Trophoblast cell (in vitro differentiated cells and primary cell): Measurements from ENCODE around the gene SDK2.

ENCODE experiments used
- DNase-seq, 2 donors: peaks; one replicate each; pipeline ENCODE4 v3.0.0-alpha.2; 2016
- H2AFZ ChIP-seq: 2 replicates; pipeline ENCODE4 v1.6.1; 2013; ENCODE audit warnings: low read length, moderate library complexity, mild to moderate bottlenecking; ENCODE audit not compliant: insufficient read depth, poor library complexity
- H2AK5ac ChIP-seq: 2 replicates; pipeline ENCODE4 v1.6.1; 2013; ENCODE audit warnings: mild to moderate bottlenecking, low read length
- H2BK120ac ChIP-seq: 2 replicates; pipeline ENCODE4 v1.6.1; 2013; ENCODE audit warnings: low read length, mild to moderate bottlenecking, moderate library complexity; ENCODE audit not compliant: insufficient read depth, poor library complexity
- H2BK12ac ChIP-seq: 2 replicates; pipeline ENCODE4 v1.6.1; 2013; ENCODE audit warnings: mild to moderate bottlenecking, low read length, moderate library complexity
- H2BK5ac ChIP-seq: 2 replicates; pipeline ENCODE4 v1.6.1; 2013; ENCODE audit warnings: low read length, low read depth, moderate library complexity, mild to moderate bottlenecking; ENCODE audit not compliant: poor library complexity
- H3K14ac ChIP-seq: 2 replicates; pipeline ENCODE4 v1.6.1; 2013; ENCODE audit warnings: mild to moderate bottlenecking, low read length
- H3K18ac ChIP-seq: 2 replicates; pipeline ENCODE4 v1.6.1; 2013; ENCODE audit warnings: mild to moderate bottlenecking, low read length
- H3K23ac ChIP-seq: 2 replicates; pipeline ENCODE4 v1.6.1; 2013; ENCODE audit warnings: low read length
- H3K27ac ChIP-seq: 2 replicates; pipeline ENCODE4 v1.5.1; 2013; ENCODE audit warnings: low read depth, mild to moderate bottlenecking, inconsistent platforms, low read length, moderate library complexity
- H3K27me3 ChIP-seq: 2 replicates; pipeline ENCODE4 v1.6.1; 2013; ENCODE audit warnings: inconsistent platforms, mild to moderate bottlenecking, low read length, moderate library complexity; ENCODE audit not compliant: insufficient read depth
- H3K36me3 ChIP-seq, 2 experiments: 1 replicate in 1 of 2; 2 replicates in 1 of 2; pipeline ENCODE4 v1.6.1; 2013; ENCODE audit warnings: low read length in 2 of 2, mild to moderate bottlenecking in 2 of 2, moderate library complexity in 1 of 2; ENCODE audit not compliant: insufficient read depth in 2 of 2, control insufficient read depth in 1 of 2
- H3K4ac ChIP-seq: 2 replicates; pipeline ENCODE4 v1.6.1; 2013; ENCODE audit warnings: low read depth, mild to moderate bottlenecking, low read length, moderate library complexity
- H3K4me1 ChIP-seq, 2 experiments: 1 replicate in 1 of 2; 2 replicates in 1 of 2; pipeline ENCODE4 v1.6.1; 2013; ENCODE audit warnings: low read length in 2 of 2, mild to moderate bottlenecking in 2 of 2, moderate library complexity in 1 of 2; ENCODE audit not compliant: insufficient read depth in 2 of 2, control insufficient read depth in 1 of 2
- H3K4me2 ChIP-seq: 2 replicates; pipeline ENCODE4 v1.6.1; 2013; ENCODE audit warnings: inconsistent platforms, mild to moderate bottlenecking, low read length, moderate library complexity
- H3K4me3 ChIP-seq: 2 replicates; pipeline ENCODE4 v1.5.1; 2013; ENCODE audit warnings: mild to moderate bottlenecking, low read depth, low read length, inconsistent platforms
- H3K79me1 ChIP-seq: one replicate; pipeline ENCODE4 v1.6.1; 2013; ENCODE audit warnings: low read length
- H3K79me2 ChIP-seq: 2 replicates; pipeline ENCODE4 v1.6.1; 2013; ENCODE audit warnings: low read length, mild to moderate bottlenecking; ENCODE audit not compliant: control insufficient read depth, insufficient read depth, poor library complexity
- H3K9ac ChIP-seq: 2 replicates; pipeline ENCODE4 v1.6.1; 2013; ENCODE audit warnings: mild to moderate bottlenecking, low read length
- H3K9me3 ChIP-seq: 2 replicates; pipeline ENCODE4 v1.6.1; 2013; ENCODE audit warnings: low read depth, mild to moderate bottlenecking, control low read depth, inconsistent platforms, low read length; ENCODE audit not compliant: insufficient read depth
- H4K12ac ChIP-seq: 2 replicates; pipeline ENCODE4 v1.6.1; 2013; ENCODE audit warnings: low read depth, mild to moderate bottlenecking, low read length, moderate library complexity
- H4K8ac ChIP-seq: 2 replicates; pipeline ENCODE4 v1.6.1; 2013; ENCODE audit warnings: low read depth, mild to moderate bottlenecking, low read length, moderate library complexity
- H4K91ac ChIP-seq: one replicate; pipeline ENCODE4 v1.6.1; 2013; ENCODE audit warnings: low read depth, mild to moderate bottlenecking, low read length, moderate library complexity
- WGBS: extraction: QIAGEN DNeasy Blood & Tissue Kit; methylation state at CpG from one replicate; pipeline ENCODE4 v1.1.7; 2013; ENCODE audit warnings: missing lambda C conversion rate; ENCODE audit not compliant: insufficient read length, insufficient coverage; ENCODE audit errors: extremely low coverage; 5-methylcytosine and 5-hydroxymethylcytosine counted together

SDK2 gene

GRCh38 chr17:73397278-73397826 is 246.9 kb downstream of the SDK2 start:
- no peak overlapping the region for H3K4ac ChIP-seq
- no peaks in the 10 kb centered on the region for H3K9me3 ChIP-seq
- H3K4me1 ChIP-seq, result no peaks in the 10 kb centered on the region
- no peak overlapping the region for H3K27ac ChIP-seq
- no CpG with 5 or more reads among the region's 17 CpGs for WGBS
- H3K27me3 ChIP-seq, result no peaks in the 10 kb centered on the region
- no peak overlapping the region for H3K9ac ChIP-seq
- no peak for DNase-seq
- H3K18ac ChIP-seq, result no peak overlapping the region
- H4K8ac ChIP-seq, result no peak overlapping the region
- H3K79me1 ChIP-seq, result no peaks in the 10 kb centered on the region
- H3K4me2 ChIP-seq, result no peak overlapping the region
- H2BK12ac ChIP-seq, result no peak overlapping the region
- H3K14ac ChIP-seq, result no peak overlapping the region
- H2AK5ac ChIP-seq, result no peak overlapping the region
- H3K36me3 ChIP-seq, result peaks cover 0 to 4% of the 10 kb centered on the region in 2 experiments
- no peak overlapping the region for H2BK5ac ChIP-seq
- no peak overlapping the region for H2AFZ ChIP-seq
- no peak overlapping the region for H4K91ac ChIP-seq
- no peak overlapping the region for H3K23ac ChIP-seq
- H4K12ac ChIP-seq, result no peak overlapping the region
- H3K4me3 ChIP-seq, result no peak overlapping the region
- H3K79me2 ChIP-seq, result no peaks in the 10 kb centered on the region
- H2BK120ac ChIP-seq, result no peak overlapping the region

DNA sequence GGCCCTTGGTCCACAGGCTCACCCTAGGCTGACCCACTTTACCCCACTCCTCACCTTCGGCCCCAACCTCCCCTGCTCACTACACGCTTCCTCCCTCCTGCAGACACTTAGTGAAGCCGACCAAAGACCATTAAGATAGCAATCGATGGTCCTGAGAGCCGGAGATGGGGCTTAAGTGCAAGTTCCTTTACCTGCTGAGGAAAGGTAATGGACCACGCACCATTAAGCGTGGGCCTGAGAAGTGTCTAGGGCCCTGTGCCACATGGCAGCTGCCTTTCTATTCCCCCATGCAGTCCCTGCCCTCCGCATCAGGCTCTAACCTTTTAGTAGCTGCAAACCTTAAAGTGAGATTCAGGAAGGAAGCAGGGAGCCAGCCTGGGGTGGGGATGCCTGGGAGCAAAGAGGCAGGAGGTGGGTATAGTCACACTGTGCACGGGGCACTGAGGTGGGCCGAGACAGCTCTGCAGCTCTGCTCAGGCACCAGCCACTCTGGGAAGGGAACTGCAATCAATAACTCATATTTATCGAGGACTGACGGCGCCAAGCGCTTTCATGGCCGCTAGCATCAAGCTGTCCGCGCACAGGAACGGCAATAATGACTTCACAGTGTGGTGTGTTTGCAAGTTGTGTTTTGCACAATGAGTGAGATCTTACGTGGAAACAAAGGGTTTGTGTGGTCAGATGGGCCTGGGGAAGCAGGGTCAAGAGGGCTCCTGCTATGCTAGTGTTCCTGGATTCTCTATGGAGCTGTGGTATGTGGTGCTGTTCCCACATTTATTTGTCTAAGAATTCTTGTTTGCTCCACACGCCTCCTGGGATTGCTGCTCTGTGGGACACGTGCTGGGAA is 247.6 kb downstream of the SDK2 start:
- no peak overlapping the region for H2BK5ac ChIP-seq
- H3K9me3 ChIP-seq, result no peaks in the 10 kb centered on the region
- no peak overlapping the region for H3K9ac ChIP-seq
- no peak overlapping the region for H3K4ac ChIP-seq
- H3K4me1 ChIP-seq, result no peaks in the 10 kb centered on the region
- H3K23ac ChIP-seq, result no peak overlapping the region
- H2BK120ac ChIP-seq, result no peak overlapping the region
- peaks cover 0 to 4% of the 10 kb centered on the region in 2 experiments for H3K36me3 ChIP-seq
- WGBS, result no CpG with 5 or more reads among the region's 21 CpGs
- H2BK12ac ChIP-seq, result no peak overlapping the region
- H4K12ac ChIP-seq, result no peak overlapping the region
- H3K18ac ChIP-seq, result no peak overlapping the region
- H3K4me2 ChIP-seq, result no peak overlapping the region
- DNase-seq, result no peak
- H3K27ac ChIP-seq, result no peak overlapping the region
- no peaks in the 10 kb centered on the region for H3K27me3 ChIP-seq
- H4K8ac ChIP-seq, result no peak overlapping the region
- H4K91ac ChIP-seq, result no peak overlapping the region
- no peak overlapping the region for H3K4me3 ChIP-seq
- H3K79me2 ChIP-seq, result no peaks in the 10 kb centered on the region
- H3K14ac ChIP-seq, result no peak overlapping the region
- no peak overlapping the region for H2AFZ ChIP-seq
- no peak overlapping the region for H2AK5ac ChIP-seq
- H3K79me1 ChIP-seq, result no peaks in the 10 kb centered on the region

DNA sequence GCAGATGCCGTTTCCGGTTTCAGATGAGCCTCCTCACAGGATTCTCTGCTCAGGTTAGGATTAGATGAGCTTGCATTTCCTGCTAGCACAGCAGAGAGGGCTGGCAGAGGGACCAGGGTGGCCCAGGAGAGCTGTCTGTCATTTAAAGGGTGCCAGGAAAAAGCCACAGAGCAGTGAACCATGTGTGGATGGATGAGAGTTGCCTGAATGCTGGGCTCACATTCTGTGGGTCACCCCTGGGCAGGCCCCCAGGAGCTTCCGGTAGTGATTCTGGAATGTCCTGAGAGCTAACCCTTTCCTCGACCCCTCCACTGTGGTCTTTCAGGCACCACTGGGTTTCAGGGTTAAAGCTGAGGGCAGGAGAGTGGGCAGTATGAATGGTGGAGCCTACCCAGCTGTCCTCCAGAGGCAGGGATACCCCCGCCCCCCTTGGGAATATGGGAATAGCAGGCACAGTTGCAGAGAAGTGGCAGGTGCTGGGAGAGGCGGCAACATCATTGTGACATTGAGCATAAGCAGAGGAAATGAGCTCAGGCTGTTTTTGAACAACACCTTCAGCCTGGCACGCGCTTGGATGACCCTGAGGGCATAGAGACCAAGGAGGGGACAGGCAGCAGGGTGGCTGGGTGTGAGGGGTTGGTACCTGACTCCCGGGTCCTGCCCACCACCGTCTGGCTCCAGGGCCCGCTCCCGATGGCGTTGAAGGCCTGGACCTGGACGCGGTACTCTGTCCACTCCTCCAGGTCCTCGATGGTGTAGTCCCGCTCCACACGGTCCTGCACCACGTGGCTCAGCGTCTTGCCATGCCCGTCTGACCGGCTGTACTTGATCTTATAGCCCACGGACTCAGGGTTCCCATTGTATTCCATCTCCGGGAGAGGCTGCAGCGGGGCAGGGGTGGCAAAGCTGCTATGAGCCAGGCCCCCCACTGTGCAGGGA is 249.5 kb downstream of the SDK2 start:
- Histone ChIP-seq H4K8ac (no peak overlapping the region), H3K18ac (no peak overlapping the region), H3K4me2 (no peak overlapping the region), H2BK120ac (no peak overlapping the region), H3K9ac (no peak overlapping the region), H2BK12ac (no peak overlapping the region), H4K12ac (no peak overlapping the region), H3K14ac (no peak overlapping the region), H3K23ac (no peak overlapping the region), H3K4ac (no peak overlapping the region), H3K79me1 (no peaks in the 10 kb centered on the region), H3K27ac (no peak overlapping the region), H2AFZ (no peak overlapping the region), H3K4me3 (no peak overlapping the region), H2AK5ac (no peak overlapping the region), H3K79me2 (no peaks in the 10 kb centered on the region), H2BK5ac (no peak overlapping the region), H3K36me3 (peaks cover 0 to 3% of the 10 kb centered on the region in 2 experiments), H4K91ac (no peak overlapping the region), H3K9me3 (no peaks in the 10 kb centered on the region), H3K27me3 (no peaks in the 10 kb centered on the region), H3K4me1 (no peaks in the 10 kb centered on the region)
- no peak for DNase-seq
- WGBS, result no CpG with 5 or more reads among the region's 25 CpGs

- Histone ChIP-seq H2BK120ac (no peak overlapping the region), H4K8ac (no peak overlapping the region), H3K27me3 (no peaks in the 10 kb centered on the region), H4K91ac (no peak overlapping the region), H3K9me3 (no peaks in the 10 kb centered on the region), H4K12ac (no peak overlapping the region), H3K9ac (no peak overlapping the region), H3K4me3 (no peak overlapping the region), H3K36me3 (peaks cover 0 to 3% of the 10 kb centered on the region in 2 experiments), H3K79me1 (no peaks in the 10 kb centered on the region), H2AFZ (no peak overlapping the region), H2AK5ac (no peak overlapping the region), H3K23ac (no peak overlapping the region), H3K4me2 (no peak overlapping the region), H3K14ac (no peak overlapping the region), H2BK5ac (no peak overlapping the region), H3K27ac (no peak overlapping the region), H3K4me1 (no peaks in the 10 kb centered on the region), H3K4ac (no peak overlapping the region), H2BK12ac (no peak overlapping the region), H3K79me2 (no peaks in the 10 kb centered on the region), H3K18ac (no peak overlapping the region)
- WGBS, result no CpG with 5 or more reads among the region's 11 CpGs
- no peak for DNase-seq
These were observed 250.3 kb downstream of the SDK2 start for GRCh38 chr17:73393962-73394361.
